Measurements from ENCODE around the gene TNFAIP8L1.
"Not testable (repeated sequence)": the region's sequence is repeated elsewhere in the genome, so short reads cannot be mapped to it uniquely, and the experiment has no call there.

The TNFAIP8L1 gene

DNA sequence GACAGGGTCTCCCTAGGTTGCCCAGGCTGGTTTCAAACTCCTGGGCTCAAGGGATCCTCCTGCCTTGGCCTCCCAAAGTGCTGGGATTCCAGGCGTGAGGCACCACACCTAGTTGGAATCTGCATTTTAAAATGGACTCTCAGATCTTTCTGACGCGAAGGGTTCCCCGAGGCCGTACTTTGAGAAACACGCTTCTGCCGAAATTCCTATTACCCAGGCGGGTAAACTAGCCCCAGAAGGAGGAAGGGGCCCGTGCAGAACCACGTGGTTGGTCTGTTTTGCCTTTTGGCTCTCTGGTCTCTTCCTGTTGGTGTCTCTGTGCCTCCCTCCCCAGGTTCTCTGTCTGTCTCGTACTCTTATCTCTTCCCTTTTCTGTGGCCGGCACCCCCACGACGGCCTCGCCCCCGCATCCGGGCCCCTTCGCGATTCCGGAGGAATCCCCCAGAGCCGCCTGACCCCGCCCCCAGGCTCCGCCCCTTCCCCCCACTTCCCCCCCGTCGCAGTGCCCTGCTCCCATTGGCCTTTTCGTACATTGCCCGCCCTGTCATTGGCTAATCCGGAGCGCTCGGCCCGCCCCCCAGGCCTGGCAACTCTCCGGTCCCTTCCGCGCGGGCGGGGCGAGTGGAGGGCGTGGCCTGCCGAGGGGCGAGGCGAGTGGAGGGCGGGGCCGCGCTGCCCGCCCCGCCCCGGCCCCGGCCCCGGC lies at the start of gene TNFAIP8L1:
TSS of gene TNFAIP8L1 (plus strand) at position 689 of the 703 bp plus-strand sequence. CDS start 12,354 bp downstream, outside the sequence.
- DNase-seq: peak; percentile 99

DNA sequence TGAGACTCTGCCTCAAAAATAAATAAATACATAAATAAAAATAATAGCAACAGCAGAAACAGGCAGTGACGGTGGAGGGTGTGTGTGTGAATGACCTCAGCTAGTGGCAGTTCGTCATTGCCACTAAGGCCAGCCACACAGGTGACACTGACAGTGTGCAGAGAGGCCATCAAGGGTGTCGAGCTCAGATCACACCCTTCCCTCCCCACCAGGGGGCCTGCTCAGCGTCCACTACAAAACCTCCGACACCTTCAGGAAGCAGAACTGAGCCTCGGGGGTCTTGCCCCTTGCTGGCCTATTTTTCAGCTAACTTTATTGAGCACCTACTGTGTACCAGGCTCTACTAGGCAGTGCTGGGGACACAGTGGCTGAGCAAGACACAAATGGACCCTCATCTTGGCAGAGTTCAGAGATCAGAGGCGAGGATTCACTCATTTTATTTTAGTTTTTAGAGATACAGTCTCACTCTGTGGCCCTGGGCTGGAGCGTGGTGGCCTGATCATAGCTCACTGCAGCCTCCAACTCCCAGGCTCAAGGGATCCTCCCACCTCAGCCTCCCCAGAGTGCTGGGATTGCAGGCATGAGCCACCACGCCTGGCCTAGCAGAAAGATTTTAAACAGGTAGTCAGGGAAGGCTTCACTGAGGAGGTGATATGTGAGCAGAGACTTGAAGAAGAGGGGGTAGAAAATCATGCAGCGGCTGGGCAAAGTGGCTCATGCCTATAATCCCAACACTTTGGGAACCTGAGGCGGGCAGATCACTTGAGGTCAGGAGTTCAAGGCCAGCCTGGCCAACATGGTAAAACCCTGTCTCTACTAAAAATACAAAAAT lies 49.5 kb upstream of the TNFAIP8L1 start:
- DNase-seq: peak in 1 of 2 donors; percentile 35

DNA sequence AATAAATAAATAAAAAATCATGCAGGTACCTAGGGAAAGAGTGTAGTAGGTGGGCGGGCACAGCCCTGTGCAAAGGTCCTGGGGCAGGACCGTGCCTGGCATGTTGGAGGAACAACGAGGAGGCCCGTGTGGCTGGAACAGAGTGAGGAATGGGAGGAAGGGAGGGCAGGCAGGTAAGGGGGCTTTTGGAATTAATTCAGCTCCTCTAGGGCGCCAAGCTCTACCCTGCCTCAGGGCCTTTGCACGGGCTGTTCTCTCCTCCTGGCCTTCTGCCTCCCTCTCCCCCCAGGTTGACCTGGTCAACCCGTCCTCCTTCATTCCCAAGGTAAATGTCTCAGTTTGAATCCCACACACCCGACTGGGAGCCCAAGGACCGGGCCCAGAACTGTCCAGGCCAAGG lies 48.8 kb upstream of the TNFAIP8L1 start:
- DNase-seq: no peak

- DNase-seq: no peak
Observed at GRCh38 chr19:4591320-4591719, 48.0 kb upstream of the TNFAIP8L1 start.

- DNase-seq: no peak
Observed at GRCh38 chr19:4592445-4592844, 46.9 kb upstream of the TNFAIP8L1 start.

DNA sequence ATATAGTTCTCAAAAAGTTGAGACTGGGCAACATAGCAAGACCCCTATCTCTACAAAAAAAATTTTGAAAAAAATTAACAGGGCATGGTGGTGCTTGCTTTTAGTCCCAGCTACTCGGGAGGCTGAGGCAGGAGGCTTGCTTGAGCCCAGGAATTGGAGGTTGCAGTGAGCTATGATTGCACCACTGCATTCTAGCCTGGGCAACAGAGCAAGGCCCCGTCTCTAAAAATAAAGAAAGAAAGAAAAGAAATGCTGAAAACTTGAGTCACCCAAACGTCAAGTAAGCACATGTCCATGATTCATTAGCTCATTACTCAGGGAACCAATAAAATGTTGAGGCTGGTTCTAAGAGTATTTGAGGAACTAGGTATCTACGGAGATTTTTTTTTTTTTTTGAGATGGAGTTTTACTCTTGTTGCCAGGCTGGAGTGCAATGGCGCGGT lies 45.9 kb upstream of the TNFAIP8L1 start:
- no peak for DNase-seq

DNA sequence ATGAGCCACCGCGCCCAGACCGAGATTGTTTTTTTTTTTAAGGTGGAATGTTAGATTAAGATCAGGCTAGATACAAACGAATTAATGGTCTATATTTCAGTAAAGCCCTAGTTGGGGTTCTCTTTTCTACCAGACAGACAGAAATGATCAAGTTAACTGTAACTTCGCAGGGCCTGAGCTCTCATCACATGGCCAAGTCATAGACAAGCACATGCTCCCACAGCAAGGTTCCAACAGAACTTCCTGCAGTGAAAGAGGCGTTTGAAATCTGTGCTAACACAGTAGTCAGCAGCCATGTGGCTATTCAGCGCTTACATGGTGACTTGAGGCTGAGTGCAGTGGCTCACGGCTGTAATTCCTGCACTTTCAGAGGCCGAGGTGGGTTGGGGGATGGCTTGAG lies 45.1 kb upstream of the TNFAIP8L1 start:
- no peak for DNase-seq

DNA sequence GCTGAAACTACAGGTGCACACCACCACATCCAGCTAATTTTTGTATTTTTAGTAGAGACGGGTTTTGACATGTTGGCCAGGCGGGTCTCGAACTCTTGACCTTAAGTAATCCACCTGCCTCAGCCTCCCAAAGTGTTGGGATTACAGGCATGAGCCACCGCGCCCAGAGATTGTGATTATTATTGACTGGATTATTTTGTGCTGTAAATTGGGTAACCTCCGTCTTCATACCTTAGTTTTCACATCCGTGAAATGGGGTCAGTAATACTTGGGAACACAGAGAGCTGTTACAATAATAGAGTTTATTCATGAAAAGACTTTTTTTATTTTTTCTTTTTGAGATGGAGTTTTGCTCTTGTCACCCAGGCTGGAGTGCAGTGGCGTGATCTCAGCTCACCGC lies 44.2 kb upstream of the TNFAIP8L1 start:
- DNase-seq: not testable (repeated sequence)

DNA sequence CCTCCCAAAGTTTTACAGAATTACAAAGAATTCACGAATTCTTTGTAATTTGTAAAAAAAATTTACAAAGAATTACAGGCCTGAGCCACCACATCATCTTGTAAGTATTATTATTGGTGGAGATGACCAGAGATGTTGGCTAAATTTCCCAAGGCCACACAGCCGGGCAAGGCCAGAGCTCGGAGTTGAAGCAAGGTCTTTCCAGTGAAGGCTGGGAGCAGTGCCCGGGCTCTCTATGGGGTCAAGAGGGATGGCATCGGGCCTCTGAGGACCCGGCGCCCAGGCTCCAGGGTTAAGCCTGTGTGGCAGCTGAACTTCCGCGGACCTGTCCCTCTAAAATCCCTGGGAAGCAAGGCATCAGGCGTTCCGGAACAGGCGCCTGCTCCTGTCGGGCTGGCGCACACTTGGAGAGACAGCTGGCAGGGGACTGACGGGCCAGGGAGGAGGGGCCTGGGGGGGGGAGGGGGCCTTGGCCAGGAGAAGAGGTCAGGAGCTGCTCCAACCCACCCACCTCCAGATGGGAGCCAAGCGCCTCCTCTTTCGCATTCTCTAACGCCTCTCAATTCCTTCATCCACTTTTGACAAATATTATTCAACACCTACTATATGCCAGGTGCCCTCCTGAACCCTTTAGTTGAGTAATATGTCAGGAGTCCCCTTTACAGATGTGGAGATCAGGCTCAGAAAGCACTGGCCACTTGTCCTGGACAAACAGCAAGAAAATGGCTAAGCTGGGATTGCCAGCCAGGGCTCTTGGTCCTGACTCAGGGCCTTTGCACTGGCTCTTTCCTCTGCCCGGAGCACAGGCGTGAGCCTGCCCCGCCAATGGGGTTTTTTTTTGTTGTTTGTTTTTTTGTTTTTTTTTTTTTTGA lies 43.0 kb upstream of the TNFAIP8L1 start:
- no peak for DNase-seq

DNA sequence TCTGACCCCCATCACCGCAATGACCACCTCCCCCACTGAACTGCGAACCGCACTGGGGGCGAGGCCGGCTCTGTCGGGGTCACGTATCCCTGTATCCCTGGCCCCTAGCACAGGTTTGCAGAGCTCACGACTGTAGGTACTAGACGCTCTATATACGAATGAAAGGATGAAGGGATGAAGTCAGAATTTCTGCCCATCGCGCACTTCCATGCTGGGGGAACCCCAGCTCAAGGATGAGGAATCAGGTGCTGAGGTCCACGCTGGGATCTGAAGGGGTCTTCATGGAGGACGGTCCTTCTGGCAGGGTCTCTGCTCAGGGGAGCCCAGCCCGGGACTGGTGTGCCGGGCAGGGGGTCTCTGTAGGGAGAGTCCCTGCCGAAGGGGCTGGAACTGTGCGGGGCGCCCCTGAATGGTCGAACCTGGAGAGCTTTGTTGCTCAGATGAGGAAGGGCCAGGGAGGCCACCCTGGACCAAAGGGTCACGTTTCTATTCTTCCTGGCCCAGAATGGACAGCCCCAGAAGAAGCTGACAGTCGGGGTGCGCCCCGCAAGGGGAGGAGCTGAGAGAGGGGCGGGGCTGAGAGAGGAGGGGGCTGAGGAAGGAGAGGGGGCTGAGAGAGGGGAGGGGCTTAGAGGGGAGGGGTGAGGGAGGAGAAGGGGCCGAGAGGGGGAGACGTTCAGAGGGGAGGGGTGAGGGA lies 41.9 kb upstream of the TNFAIP8L1 start:
- DNase-seq: no peak

GRCh38 chr19:4597975-4598671 lies 41.2 kb upstream of the TNFAIP8L1 start:
- peak; percentile 51 to 60 for DNase-seq

- no peak for DNase-seq
Observed at GRCh38 chr19:4598712-4599111, 40.6 kb upstream of the TNFAIP8L1 start.

DNA sequence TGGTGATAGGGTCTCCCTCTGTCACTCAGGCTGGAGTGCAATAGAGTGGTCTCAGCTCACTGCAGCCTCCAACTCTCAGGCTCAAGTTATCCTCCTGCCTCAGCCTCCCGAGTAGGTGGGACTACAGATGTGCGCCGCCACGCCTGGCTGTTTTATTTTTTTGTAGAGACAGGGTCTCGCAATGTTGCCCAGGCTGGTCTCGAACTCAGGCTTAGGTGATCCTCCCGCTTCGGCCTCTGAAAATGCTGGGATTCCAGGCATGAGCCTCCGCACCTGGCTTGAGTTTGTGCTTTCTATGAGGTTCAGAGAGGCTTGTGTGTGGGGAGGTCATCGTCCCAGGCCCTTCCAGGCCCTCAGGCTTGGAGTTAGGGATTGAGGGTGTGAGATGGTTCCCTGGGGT lies 39.2 kb upstream of the TNFAIP8L1 start:
- DNase-seq: no peak

- DNase-seq: no peak
Observed at GRCh38 chr19:4600893-4601292, 38.4 kb upstream of the TNFAIP8L1 start.

- no peak for DNase-seq
Observed at GRCh38 chr19:4602173-4602788, 37.0 kb upstream of the TNFAIP8L1 start.

DNA sequence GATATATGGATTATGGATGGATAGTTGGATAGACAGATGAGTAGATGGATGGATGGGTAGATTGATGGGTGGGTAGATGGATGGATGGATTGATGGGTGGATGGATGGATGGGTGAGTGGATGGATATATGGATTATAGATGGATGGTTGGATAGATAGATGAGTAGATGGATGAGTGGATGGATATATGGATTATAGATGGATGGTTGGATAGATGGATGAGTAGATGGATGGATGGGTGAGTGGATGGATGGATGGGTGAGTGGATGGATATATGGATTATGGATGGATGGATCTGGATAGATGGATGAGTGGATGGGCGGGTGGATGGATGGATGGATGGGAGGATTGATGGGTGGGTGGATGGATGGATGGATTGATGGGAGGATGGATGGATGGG lies 36.4 kb upstream of the TNFAIP8L1 start:
- no peak for DNase-seq

DNA sequence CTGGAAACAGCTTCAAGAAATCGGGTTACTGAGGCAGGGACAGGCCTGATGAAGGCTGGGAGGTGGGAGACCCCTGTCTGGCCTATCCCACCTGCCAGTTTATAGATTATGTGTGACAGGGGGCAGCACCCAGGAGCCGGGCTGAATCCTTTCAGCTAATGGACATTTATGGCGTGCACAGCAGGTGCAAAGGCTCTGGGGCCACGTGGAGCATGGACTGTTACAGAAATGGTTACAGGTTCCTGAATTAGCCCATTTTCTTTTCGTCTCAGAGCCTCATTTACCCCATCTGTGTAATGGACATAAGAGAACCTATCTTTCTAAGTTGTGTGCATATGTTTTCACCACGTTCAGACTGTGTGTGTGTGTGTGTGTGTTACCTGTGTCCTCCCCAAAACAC lies 34.4 kb upstream of the TNFAIP8L1 start:
- no peak for DNase-seq

GRCh38 chr19:4606181-4606580 lies 33.1 kb upstream of the TNFAIP8L1 start:
- DNase-seq: no peak

GRCh38 chr19:4606921-4607678 lies 32.2 kb upstream of the TNFAIP8L1 start:
- DNase-seq: no peak

- DNase-seq: no peak
Observed at GRCh38 chr19:4609878-4610511, 29.3 kb upstream of the TNFAIP8L1 start.

Measured in stimulated activated CD4-positive, alpha-beta T cell treated with anti-CD3 and anti-CD28 coated beads, Interleukin-2, amount 100 ng/mL, for 24 hours (primary cell).